ENCODE measurements around the gene FGF14.

Gene FGF14

GRCh38 chr13:102401766-102402165 lies at the start of gene FGF14:
FGF14 (minus strand) TSS chr13:102402048.
- no peak for DNase-seq (ENCODE audit: low read depth)

GRCh38 chr13:102443249-102443648 lies 41.4 kb upstream of the FGF14 start:
- DNase-seq (ENCODE audit: low read depth), result no peak

DNA sequence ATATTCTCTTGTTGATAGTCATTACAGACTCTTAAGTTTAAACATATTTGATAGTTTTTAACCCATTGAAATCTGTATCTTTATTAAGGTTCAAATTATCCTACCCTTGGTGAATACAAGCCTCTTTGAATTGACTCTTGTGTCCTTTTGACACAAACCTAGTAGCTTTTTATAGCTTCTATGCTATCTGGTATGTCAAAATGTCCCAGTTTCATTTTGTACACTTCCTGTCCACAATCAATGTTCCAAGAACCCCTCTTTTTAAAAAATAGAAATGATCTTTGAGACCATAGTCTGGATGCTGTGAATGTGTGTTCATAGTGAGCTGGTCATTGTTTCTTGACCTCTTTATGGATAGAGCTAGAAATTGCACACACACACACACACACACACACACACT lies 39.2 kb upstream of the FGF14 start:
- no peak for DNase-seq (ENCODE audit: low read depth)

- no peak for DNase-seq (ENCODE audit: low read depth)
These were observed 38.5 kb upstream of the FGF14 start for GRCh38 chr13:102440259-102440936.

GRCh38 chr13:102422690-102423089 lies 20.8 kb upstream of the FGF14 start:
- no peak for DNase-seq (ENCODE audit: low read depth)

DNA sequence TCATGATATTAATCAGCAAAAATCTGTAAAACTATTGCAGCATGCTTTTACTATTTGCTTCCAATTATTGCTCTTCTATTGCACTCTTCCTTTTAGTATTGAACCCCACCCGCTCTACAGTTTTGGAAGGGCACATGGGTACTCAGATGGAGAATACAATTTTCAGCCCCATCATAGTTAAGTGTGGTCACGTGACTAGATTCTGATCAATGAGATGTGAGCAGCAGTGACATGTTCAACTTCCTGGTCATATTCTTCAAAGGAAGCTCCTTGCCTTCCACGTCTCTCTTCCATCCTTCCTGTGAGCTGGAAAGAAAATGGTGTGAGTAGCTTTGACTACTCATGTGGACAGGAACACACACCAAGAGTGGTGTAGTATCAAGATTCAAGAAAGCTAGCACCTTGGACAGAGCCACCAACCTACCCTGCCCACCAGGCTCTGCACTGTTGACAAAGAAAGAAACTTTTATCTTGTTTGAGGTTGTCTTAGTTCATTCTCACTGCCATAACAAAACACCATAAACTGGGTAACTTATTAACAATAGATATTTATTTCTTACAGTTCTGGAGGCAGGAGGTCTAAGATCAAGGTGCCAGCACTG lies 3.8 kb upstream of the FGF14 start:
- no peak for DNase-seq (ENCODE audit: low read depth)

GRCh38 chr13:102402290-102402689 lies 442 bp upstream of the FGF14 start:
- no peak for DNase-seq (ENCODE audit: low read depth)

DNA sequence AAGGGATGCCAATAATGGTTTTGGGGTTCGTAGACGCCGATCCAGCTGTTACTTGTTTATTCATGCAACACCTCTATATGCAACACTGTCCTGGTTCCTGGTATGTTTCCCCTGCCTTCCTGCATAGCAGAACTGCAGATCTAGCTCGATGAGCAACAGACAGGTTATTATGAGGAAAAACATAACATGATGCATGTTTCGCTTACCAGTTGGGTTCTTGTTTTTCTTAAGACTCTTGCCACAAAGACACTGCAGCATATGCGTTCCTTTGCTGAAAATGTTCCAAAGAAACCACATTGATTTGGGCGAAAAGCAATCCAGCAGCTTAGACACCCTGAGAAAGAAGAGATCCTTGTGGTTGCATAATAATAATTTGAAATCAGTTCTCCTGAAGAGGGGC lies 583 bp downstream of the FGF14 start:
- no peak for DNase-seq (ENCODE audit: low read depth)

- no peak for DNase-seq (ENCODE audit: low read depth)
These were observed 1.1 kb downstream of the FGF14 start for GRCh38 chr13:102400675-102401145.

- no peak for DNase-seq (ENCODE audit: low read depth)
These were observed 1.8 kb downstream of the FGF14 start for GRCh38 chr13:102399791-102400674.

GRCh38 chr13:102395939-102396338 lies 5.9 kb downstream of the FGF14 start:
- no peak for DNase-seq (ENCODE audit: low read depth)

GRCh38 chr13:102395174-102395573 lies 6.7 kb downstream of the FGF14 start:
- no peak for DNase-seq (ENCODE audit: low read depth)

DNA sequence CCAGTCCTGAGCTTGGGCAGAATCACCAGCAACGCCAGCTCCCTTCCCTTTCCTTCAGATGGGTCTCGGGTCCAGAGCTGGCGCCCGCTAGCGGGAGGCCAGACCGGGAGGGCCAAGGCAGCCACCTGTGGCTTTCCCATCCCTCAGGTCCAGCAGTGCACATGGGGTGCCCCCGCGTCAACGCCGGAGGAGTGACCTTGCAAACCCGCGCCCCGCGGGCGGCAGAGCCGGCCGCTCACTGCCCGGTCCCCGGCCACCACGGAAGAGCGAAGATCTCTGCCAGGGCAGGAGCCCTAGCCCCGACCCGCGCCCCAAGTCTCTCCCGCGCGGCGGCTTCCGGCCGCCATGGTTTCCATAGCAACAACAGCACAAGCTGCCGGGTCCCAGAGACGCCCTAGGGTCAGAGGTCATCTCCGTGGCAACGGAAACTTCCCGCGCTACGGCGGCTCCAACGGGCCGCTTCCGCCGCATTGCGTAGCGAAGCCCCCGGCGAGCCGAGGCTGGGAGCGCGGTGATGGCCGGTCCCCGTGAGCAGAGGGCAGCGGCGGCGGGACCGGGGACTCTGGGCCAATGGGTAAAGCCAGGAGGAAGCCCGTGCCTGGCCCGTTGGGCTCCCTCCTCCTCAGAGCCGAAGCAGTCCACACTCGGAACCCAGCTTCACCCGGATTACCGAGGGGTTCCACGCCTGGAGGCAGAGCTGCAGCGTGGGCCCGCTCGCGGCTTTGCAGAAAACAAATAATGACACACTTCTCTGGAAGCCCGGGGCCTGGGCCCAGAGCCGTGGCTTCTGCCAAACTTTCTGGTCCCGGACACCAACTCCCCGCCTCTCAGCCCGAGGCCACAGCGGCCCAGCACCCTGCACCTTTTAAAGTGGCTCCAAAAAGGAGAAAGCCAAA lies 7.4 kb downstream of the FGF14 start:
- DNase-seq (ENCODE audit: low read depth), result peak; percentile 93

- no peak for DNase-seq (ENCODE audit: low read depth)
These were observed 9.2 kb downstream of the FGF14 start for GRCh38 chr13:102392481-102393209.

GRCh38 chr13:102386461-102386860 lies 15.4 kb downstream of the FGF14 start:
- no peak for DNase-seq (ENCODE audit: low read depth)

DNA sequence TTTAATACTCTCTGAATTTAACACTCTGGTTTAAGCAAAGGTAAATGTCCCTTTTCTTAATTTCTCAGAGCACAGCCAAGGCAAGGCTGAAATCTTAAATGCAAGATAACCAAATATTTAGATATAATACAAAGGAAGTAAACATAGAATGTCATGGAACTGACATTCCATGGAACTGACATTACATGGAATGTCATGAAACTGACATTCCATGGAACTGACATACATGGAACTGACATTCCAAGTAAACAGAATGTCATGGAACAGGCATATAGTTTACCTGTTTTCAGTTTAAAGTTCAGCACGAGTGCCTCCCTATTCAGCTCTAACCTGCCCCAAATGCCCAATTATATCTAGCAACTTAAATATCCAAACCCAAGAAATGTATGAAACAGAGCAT lies 21.8 kb downstream of the FGF14 start:
- no peak for DNase-seq (ENCODE audit: low read depth)

- DNase-seq (ENCODE audit: low read depth), result no peak
These were observed 25.5 kb downstream of the FGF14 start for GRCh38 chr13:102376318-102376717.

DNA sequence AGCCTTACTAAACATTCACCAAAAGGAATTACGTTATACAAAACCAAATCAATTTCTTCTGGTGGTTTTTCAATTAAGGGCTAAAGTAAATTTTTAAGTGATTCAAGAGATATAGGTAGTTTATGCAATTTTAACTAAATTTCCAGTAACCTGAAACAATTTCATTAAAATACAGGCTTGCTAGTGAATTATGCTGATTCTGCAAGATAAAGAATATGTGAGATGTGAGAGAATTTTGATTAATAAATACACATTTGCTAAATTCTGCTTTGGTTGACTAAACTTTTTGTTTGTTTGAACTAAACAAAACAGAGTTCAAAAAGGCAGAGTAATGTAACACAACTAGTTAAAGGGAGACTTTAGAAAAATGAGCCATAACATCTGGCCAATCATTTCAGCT lies 27.1 kb downstream of the FGF14 start:
- no peak for DNase-seq (ENCODE audit: low read depth)

DNA sequence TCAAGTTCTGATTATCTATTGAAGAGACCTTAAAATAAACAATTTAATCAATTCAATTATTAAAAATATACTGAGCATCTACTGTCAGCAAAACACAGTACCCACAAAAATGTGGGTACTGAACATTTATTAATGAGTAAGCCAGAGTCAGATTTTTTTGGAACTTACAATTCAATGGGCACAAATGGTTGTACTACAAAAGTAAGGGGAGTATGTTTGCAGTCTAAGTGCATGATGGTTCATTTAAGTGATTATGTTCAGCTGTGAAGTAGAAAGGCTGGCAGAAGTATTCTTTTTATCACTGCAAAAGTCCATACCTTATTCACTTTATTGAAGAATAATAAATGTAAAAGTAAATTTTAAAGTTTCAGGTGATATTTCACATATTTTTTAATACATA lies 27.6 kb downstream of the FGF14 start:
- DNase-seq (ENCODE audit: low read depth), result no peak

- DNase-seq (ENCODE audit: low read depth), result no peak
These were observed 28.6 kb downstream of the FGF14 start for GRCh38 chr13:102373221-102373620.

DNA sequence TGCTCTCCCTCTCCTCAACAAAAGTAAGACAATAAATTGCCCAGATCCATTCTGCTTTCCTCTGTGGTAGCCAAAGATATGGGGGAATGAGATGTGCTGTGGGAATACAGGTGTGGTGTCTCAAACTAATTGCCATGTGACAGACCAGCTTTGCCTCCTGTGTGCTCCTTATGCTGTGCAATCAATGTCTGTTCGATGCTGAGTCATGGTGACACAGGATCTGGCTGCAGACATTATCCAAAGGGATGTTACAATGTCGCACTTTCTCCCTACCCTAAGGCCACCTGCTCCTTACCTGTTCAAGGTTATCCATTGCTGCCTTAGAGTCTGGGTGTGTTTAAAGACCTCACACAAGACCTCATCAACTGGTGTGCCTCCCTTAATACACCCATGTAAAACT lies 32.5 kb downstream of the FGF14 start:
- DNase-seq (ENCODE audit: low read depth), result no peak
